GM23338 (cell line): Measurements from ENCODE around the gene APOL1.

Experiments
- EZH2phosphoT487 ChIP-seq: fragments of 200-600 bp; sonication (generic); IDR thresholded peaks from one replicate; pipeline ENCODE4 v1.8.1; 2018; ENCODE audit warnings: antibody characterized with exemption; ENCODE audit not compliant: unreplicated experiment
- TF ChIP-seq, protein P1 (sequence below), 2 experiments: fragments of 200-600 bp in 1 of 2; sonication (generic) in 1 of 2; conservative IDR thresholded peaks; 2 replicates each; pipeline versions ENCODE4 v1.5.1 to v1.6.1; 2016 to 2017; ENCODE audit warnings: antibody characterized with exemption in 2 of 2, low read depth in 2 of 2, mild to moderate bottlenecking in 2 of 2, moderate library complexity in 1 of 2
- TF ChIP-seq, protein P2 (sequence below): IDR thresholded peaks from one replicate; pipeline ENCODE4 v1.6.1; 2018; ENCODE audit warnings: antibody characterized with exemption; ENCODE audit not compliant: unreplicated experiment

- TF ChIP-seq, protein P1, sequence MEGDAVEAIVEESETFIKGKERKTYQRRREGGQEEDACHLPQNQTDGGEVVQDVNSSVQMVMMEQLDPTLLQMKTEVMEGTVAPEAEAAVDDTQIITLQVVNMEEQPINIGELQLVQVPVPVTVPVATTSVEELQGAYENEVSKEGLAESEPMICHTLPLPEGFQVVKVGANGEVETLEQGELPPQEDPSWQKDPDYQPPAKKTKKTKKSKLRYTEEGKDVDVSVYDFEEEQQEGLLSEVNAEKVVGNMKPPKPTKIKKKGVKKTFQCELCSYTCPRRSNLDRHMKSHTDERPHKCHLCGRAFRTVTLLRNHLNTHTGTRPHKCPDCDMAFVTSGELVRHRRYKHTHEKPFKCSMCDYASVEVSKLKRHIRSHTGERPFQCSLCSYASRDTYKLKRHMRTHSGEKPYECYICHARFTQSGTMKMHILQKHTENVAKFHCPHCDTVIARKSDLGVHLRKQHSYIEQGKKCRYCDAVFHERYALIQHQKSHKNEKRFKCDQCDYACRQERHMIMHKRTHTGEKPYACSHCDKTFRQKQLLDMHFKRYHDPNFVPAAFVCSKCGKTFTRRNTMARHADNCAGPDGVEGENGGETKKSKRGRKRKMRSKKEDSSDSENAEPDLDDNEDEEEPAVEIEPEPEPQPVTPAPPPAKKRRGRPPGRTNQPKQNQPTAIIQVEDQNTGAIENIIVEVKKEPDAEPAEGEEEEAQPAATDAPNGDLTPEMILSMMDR (conservative IDR thresholded peaks at IDR 0.05; ENCODE audit: low read depth in 2 of 2), result no peak
- no peak for TF ChIP-seq EZH2phosphoT487
- TF ChIP-seq, protein P2, sequence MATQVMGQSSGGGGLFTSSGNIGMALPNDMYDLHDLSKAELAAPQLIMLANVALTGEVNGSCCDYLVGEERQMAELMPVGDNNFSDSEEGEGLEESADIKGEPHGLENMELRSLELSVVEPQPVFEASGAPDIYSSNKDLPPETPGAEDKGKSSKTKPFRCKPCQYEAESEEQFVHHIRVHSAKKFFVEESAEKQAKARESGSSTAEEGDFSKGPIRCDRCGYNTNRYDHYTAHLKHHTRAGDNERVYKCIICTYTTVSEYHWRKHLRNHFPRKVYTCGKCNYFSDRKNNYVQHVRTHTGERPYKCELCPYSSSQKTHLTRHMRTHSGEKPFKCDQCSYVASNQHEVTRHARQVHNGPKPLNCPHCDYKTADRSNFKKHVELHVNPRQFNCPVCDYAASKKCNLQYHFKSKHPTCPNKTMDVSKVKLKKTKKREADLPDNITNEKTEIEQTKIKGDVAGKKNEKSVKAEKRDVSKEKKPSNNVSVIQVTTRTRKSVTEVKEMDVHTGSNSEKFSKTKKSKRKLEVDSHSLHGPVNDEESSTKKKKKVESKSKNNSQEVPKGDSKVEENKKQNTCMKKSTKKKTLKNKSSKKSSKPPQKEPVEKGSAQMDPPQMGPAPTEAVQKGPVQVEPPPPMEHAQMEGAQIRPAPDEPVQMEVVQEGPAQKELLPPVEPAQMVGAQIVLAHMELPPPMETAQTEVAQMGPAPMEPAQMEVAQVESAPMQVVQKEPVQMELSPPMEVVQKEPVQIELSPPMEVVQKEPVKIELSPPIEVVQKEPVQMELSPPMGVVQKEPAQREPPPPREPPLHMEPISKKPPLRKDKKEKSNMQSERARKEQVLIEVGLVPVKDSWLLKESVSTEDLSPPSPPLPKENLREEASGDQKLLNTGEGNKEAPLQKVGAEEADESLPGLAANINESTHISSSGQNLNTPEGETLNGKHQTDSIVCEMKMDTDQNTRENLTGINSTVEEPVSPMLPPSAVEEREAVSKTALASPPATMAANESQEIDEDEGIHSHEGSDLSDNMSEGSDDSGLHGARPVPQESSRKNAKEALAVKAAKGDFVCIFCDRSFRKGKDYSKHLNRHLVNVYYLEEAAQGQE, result no peak
Observed at GRCh38 chr22:36234919-36235318, 18.0 kb upstream of the APOL1 start.
